Left ventricle myocardium inferior (tissue), 1 donor: ENCODE results near the gene SLC39A11. TPM values are rescaled to one million over a fixed set of nuclear protein-coding genes. Genes with fewer than 3 reads are reported as not detected.

Experiments
- DNase-seq: peaks from one replicate; pipeline ENCODE4 v3.0.0-alpha.2; 2020
- H3K27ac ChIP-seq: fragments of 200-600 bp; replicated peaks from 2 replicates; pipeline ENCODE4 v1.8.0; 2021
- H3K27me3 ChIP-seq: fragments of 200-600 bp; 2 replicates; pipeline ENCODE4 v1.8.0; 2021; ENCODE audit warnings: low read depth
- H3K36me3 ChIP-seq: fragments of 200-600 bp; 2 replicates; pipeline ENCODE4 v1.8.0; 2021
- H3K4me1 ChIP-seq: fragments of 200-600 bp; 2 replicates; pipeline ENCODE4 v1.8.0; 2021
- H3K4me3 ChIP-seq: fragments of 200-600 bp; 2 replicates; pipeline ENCODE4 v1.8.0; 2021; ENCODE audit warnings: mild to moderate bottlenecking, moderate library complexity
- H3K9me3 ChIP-seq: fragments of 200-600 bp; replicated peaks from 2 replicates; pipeline ENCODE4 v1.8.0; 2021
- intact Hi-C: fragments of 100-400 bp; cut with micrococcal nuclease; formaldehyde crosslinking; loops from one replicate; pipeline ENCODE4 v1.11.0; 2022
- total RNA-seq: library from RNA; stranded (reverse); fragmentation: NEBNext Ultra II Directional; extraction: Animal tissue kit (Norgen Biotek cat#: 25700); gene quantifications from one replicate; pipeline ENCODE4 v1.2.1, GENCODE V29; 2021
- TF ChIP-seq, protein P1 (sequence below): fragments of 200-600 bp; IDR thresholded peaks from 2 replicates; pipeline ENCODE4 v1.8.0; 2021; ENCODE audit warnings: antibody characterized with exemption, mild to moderate bottlenecking, borderline replicate concordance
- donor health status: DM: no; HTN: yes; CAD: no; lungs with severe emphysema.

SLC39A11 gene
- total RNA-seq, 1 donor from 2014 or later, result 6.4 TPM

DNA sequence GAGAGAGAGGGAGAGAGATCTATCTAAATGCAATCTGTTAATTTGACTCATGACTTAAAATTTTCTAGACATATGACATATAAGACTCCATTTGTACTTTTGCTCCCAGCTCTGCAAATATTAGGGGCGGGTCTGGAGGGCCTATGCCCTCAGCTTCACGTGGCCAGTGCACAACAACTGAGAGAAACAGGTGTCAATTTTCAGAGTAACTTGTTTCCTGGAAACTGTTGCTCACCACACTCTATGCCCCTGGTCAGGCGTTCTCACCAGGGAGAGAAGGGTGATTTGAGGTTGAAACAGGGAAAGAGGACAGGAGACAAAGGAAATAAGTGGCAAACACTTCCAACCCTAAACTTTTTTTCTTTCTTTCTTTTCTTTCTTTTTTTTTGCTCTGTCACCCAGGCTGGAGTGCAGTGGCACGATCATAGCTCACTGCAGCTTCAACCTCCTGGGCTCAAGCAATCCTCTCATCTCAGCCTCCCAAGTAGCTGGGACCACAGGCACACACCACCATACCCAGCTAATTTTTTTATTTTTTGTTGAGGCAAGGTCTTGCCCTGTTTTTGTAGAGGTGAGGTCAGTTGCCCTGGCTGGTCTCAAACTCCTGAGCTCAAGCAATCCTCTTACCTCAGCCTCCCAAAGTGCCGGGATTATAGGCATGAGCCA lies 270.0 kb downstream of the SLC39A11 start:
- Histone ChIP-seq H3K36me3 (peaks cover 13% of the 10 kb centered on the region), H3K27me3 (no peaks in the 10 kb centered on the region), H3K4me1 (no peaks in the 10 kb centered on the region), H3K9me3 (peaks cover 31% of the 10 kb centered on the region), H3K4me3 (no peak overlapping the region), H3K27ac (no peak overlapping the region)
- no peak for DNase-seq
- TF ChIP-seq, protein P1, sequence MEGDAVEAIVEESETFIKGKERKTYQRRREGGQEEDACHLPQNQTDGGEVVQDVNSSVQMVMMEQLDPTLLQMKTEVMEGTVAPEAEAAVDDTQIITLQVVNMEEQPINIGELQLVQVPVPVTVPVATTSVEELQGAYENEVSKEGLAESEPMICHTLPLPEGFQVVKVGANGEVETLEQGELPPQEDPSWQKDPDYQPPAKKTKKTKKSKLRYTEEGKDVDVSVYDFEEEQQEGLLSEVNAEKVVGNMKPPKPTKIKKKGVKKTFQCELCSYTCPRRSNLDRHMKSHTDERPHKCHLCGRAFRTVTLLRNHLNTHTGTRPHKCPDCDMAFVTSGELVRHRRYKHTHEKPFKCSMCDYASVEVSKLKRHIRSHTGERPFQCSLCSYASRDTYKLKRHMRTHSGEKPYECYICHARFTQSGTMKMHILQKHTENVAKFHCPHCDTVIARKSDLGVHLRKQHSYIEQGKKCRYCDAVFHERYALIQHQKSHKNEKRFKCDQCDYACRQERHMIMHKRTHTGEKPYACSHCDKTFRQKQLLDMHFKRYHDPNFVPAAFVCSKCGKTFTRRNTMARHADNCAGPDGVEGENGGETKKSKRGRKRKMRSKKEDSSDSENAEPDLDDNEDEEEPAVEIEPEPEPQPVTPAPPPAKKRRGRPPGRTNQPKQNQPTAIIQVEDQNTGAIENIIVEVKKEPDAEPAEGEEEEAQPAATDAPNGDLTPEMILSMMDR, result no peak
- intact Hi-C loops, result no loop called here

DNA sequence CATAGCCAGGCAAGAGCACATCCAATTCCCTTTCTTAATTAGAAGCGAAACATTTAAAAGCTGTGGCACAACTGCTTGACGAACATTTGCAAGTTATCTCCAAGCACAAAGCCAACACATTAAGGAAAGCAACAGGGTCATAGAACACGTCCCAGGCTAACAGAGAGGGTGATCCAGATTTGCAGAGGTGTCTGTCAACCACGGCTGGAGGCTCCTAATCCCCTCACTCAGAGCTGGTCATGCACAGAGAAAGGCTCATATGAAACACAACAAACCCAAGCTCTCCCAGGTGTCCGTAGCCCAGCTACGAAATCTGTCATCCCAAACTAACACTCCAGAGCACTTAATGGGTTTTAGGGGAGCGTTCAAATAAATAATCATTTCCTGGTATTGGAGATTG lies 276.1 kb downstream of the SLC39A11 start:
- no peak overlapping the region for H3K4me3 ChIP-seq
- TF ChIP-seq, protein P1, result no peak
- peaks cover 20% of the 10 kb centered on the region for H3K36me3 ChIP-seq
- H3K27ac ChIP-seq, result no peak overlapping the region
- DNase-seq, result no peak
- no peaks in the 10 kb centered on the region for H3K4me1 ChIP-seq
- H3K9me3 ChIP-seq, result peaks cover 12% of the 10 kb centered on the region
- H3K27me3 ChIP-seq, result no peaks in the 10 kb centered on the region
- intact Hi-C loops, result no loop called here

DNA sequence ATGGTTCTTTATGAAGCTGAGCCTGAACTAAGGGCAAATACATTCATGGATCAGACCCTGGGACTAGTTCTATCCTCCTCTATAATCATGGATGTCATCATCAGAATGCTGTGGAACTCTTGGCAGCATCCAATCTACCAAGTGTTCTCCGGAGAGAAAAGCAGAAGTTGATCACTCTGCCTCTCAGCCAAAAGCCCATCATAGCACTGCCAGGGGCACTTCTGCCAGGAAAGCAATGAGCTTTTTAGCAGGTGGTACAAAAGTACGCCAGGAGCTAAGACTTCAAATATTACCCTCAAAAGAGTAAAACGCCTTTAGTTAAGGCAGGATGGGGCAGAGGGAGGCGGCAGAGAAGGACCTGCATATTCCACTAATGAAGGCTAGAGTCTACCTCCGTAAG lies 279.0 kb downstream of the SLC39A11 start:
- no peak for DNase-seq

DNA sequence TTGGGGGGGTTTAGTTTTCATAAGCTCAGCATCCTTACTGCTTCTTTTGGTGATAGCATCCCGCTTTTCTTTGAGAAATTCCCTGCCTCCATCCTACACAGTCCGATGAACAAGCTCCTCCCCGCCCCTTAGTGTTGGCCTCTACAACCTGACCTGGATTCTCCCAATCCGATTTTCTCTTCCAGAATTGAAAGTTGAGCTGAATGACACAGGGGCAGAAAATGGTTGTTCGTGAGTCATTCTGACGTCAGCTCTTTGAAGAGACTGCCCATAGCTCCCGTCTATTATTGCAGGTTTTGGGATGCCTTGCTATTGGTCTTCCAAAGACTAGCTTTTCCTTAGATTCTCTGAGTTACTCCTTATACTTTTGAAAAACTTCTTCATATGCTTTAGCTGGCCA lies 279.7 kb downstream of the SLC39A11 start:
- TF ChIP-seq, protein P1, result no peak

More for the DNA sequence above, 279.0 kb downstream of the SLC39A11 start:
- no peaks in the 10 kb centered on the region for H3K4me1 ChIP-seq
- intact Hi-C loops, result no loop called here
- H3K27ac ChIP-seq, result no peak overlapping the region
- no peak overlapping the region for H3K4me3 ChIP-seq
- TF ChIP-seq, protein P1, result no peak
- H3K9me3 ChIP-seq, result peaks cover 26% of the 10 kb centered on the region
- peaks cover 23% of the 10 kb centered on the region for H3K36me3 ChIP-seq
- H3K27me3 ChIP-seq, result no peaks in the 10 kb centered on the region

DNA sequence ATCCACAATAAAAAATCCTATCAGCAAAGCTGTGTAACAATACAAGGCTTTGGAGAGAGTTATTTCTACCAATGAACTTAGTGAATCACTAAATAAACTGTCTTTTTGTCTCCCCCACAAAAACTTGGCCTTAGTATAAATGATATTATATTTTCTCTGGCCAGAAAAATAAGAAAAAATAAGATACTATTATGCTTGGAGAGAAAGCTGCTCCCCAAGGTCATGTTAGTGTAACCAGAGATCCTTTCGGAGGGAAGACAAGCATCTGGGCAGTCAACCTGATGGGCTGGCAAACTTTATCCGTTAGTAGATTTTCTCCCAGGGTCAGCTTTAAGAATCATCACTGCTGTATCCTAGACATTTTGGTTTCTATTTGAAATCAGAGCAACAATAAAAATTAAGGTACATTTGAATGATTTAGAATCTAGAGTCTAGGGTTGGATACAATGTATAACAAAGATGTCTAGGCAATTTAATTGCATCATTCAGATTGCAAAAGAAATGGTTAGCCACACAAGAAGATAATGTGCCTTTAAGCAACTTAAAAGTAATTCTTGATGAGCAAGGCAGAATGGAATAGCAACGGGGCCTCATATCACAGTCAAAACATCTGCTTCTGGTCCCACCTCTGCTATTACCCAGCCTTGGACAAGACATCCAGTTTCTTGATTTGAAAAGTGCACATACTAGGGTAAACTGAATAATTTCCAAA lies 280.4 kb downstream of the SLC39A11 start:
- Histone ChIP-seq H3K4me1 (no peaks in the 10 kb centered on the region), H3K9me3 (peaks cover 26% of the 10 kb centered on the region), H3K27ac (no peak overlapping the region), H3K36me3 (peaks cover 17% of the 10 kb centered on the region), H3K4me3 (no peak overlapping the region), H3K27me3 (no peaks in the 10 kb centered on the region)
- intact Hi-C loops, result no loop called here
- no peak for DNase-seq
- TF ChIP-seq, protein P1, result no peak

More for the DNA sequence above, 279.7 kb downstream of the SLC39A11 start:
- DNase-seq, result no peak
- no peaks in the 10 kb centered on the region for H3K4me1 ChIP-seq
- H3K9me3 ChIP-seq, result peaks cover 26% of the 10 kb centered on the region
- peaks cover 17% of the 10 kb centered on the region for H3K36me3 ChIP-seq
- intact Hi-C loops, result no loop called here
- no peaks in the 10 kb centered on the region for H3K27me3 ChIP-seq
- H3K4me3 ChIP-seq, result no peak overlapping the region
- H3K27ac ChIP-seq, result no peak overlapping the region
